Stimulated activated CD8-positive, alpha-beta memory T cell treated with anti-CD3 and anti-CD28 coated beads, Interleukin-12 subunit alpha, Interleukin-12 subunit beta, amount 100 ng/mL, for 1 hour (primary cell): ENCODE data around the gene KCNQ5.

Experiments used
- DNase-seq: peaks from one replicate; pipeline ENCODE4 v3.0.0-alpha.2; 2020; ENCODE audit warnings: low read depth

The KCNQ5 gene

GRCh38 chr6:73000460-73000859, 378.6 kb downstream of the KCNQ5 start:
- DNase-seq: no peak

- DNase-seq: no peak
These were observed 380.7 kb downstream of the KCNQ5 start for GRCh38 chr6:73002588-73002987.

GRCh38 chr6:73003302-73003701, 381.4 kb downstream of the KCNQ5 start:
- DNase-seq: no peak

DNA sequence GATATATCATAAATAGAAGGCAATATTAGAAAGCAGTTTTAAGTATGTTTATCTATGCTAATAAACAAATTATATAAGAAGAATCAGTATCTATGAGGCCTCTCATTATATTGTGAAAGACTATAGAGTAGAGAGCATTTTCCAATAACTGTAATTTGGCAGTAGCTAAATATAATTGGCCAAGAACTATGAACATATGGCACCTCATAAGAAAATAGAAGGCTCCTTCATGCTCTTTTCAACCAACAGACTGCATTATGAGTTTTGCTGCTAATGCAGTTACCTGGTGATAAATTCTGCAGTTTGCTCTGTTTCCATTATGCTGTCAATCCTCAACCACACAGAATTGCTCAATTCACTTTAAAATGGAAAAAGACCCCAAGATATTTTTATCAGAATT, 382.4 kb downstream of the KCNQ5 start:
- no peak for DNase-seq

DNA sequence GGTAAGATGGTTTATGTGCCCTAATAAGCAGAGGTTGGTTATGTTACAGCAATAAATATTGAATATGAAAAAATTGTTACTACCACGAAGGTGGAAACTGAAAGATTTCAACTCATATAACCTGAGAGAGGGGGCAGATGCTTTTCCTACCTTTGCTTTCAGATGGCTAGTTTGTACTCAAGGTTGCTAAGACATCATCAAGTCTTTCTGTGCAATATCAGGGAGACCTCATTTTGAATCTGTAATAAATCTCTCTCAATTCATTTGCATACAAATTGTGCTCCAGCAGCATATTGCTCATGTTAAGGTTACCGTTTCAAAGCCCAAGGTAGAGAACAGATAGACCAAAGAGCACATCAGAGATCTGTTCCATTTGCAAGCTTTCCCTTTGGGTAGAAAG, 383.0 kb downstream of the KCNQ5 start:
- no peak for DNase-seq

GRCh38 chr6:73006146-73006545, 384.3 kb downstream of the KCNQ5 start:
- DNase-seq: no peak

DNA sequence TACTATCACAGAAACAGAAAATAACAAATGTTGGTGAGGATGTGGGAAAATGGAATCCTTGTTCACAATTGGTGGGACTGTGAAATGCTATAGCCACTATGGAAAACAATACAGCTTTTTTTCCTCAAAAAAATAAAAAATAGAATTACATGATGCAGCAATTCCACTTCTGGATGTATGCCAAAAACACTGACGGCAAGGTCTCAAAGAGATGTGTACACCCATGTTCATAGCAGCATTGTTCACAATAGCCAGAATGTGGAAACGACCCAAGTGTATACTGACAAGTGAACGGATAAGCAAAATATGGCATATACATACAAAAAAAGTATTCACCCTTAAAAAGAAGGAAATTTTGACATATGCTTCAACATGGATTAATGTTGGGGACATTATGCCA, 390.1 kb downstream of the KCNQ5 start:
- no peak for DNase-seq

- DNase-seq: no peak
These were observed 395.6 kb downstream of the KCNQ5 start for GRCh38 chr6:73017476-73017875.

DNA sequence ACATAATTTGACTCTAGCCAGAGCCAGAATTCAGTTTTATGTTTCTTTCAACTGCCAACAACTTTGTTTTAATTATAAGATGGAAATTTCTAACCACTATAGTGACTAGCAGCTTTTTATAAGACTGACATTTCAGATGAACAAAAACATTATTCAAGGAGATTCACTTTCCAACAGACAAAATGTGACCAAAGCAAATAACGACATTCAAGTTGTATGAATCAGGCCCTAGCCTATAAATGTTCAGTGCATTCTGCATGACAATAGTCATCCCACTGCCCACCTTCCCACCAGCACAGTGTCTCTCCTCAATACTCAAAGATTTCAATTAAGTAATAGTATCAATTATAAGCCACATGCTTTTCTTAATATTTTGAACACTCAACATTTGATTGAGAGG, 402.7 kb downstream of the KCNQ5 start:
- DNase-seq: no peak

DNA sequence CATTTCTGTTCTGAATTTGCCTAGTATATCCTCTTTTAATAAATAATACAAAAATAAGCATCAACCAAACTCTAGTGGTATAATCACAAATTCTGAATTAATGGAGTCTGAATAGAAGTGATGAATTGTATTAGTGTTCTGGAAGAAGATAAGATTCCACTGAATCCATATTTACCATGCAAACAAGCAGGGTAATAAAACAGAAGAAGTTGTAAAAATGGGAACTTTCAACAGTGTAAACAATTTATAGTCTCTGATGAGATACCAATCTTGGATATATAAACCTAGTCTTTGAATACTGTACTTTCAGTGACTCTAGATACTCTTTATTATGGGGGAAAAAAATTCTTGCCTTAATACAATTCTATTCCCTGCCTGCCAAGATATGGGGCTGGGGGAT, 405.8 kb downstream of the KCNQ5 start:
- no peak for DNase-seq

DNA sequence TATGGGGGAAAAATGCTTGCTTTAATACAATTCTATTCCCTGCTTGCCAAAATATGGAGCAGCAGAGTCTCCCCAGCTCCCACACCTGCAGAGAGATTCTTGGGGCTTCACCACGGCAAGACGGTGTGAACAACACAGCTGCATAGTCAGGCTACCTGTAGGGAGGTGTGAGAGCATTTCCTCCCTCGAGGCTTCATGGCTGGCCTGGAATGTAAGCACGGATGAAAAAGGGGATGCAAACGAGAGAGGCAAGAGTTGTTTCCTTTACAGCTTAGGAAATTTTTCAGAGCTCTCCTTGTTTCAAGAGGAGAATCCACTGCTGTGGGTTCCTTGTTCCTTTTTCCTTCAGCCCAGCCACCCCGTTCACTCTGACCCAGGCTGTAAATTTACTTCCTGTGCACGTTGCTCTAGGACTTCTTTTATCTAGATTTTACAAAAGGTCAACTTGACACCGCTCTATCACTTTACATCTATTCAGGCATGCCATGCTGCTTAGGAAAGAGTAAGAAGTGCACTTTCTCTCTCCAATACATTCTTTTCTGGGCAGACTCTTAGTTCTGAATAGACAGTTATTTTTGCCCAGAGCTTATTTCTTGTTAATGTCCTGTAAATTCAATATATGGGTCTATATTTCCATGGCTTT, 406.4 kb downstream of the KCNQ5 start:
- DNase-seq: no peak

- no peak for DNase-seq
These were observed 407.1 kb downstream of the KCNQ5 start for GRCh38 chr6:73028893-73029450.

DNA sequence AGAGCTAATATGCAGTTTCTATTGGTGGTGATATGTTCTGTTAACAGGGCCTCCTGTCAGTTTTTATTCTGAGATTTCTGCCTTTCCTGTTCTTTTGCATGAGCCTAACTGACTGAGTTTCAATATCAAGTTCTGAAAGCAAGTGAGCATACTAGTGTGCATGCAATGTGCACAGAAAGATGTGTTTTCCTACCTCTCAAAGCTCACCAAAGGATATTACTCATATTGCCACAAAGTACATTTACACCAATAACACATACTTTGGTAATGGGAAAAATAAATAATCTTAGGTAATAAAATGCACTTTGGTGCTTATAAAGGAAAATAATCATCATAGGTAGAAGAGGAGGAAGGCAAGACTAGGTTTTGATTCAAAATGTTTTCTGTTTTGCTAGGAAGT, 408.4 kb downstream of the KCNQ5 start:
- no peak for DNase-seq

- no peak for DNase-seq
These were observed 409.2 kb downstream of the KCNQ5 start for GRCh38 chr6:73030791-73031782.

DNA sequence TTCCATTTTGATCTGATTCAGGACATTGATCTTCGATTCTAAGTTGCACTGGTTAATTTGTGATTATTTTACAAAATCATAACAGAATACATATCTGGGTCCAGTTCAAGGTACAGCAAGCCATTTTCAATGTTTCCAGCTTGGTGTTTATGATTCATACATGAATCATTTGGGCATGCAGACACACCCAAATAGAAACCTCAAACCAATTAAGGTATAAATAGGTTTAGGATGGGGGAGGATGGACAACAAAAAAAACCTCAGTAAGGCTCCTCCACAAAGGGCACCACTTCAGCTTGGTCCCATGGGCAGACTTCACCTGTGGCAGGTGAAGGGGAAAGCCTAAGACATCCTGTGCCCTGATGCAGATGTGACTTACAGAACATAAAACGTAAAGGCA, 410.7 kb downstream of the KCNQ5 start:
- no peak for DNase-seq

DNA sequence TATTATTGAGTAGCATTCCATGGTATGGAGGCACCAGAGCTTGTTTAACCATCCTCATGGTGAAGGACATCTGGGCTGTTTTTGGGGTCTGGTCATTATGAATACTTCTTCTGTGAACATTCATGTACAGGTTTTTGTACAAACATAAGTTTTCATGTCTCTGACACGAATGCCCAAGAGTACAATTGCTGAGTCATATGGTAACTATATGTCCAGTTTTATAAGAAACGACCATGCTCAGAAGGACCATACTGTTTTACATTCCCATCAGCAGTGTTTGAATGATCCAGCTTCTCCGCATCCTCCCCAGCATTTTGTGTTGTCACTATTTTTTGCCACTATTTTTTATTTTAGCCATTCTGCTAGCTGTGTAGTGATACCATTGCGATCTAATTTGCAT, 414.8 kb downstream of the KCNQ5 start:
- no peak for DNase-seq

- no peak for DNase-seq
These were observed 419.2 kb downstream of the KCNQ5 start for GRCh38 chr6:73041051-73041450.

- DNase-seq: no peak
These were observed 421.0 kb downstream of the KCNQ5 start for GRCh38 chr6:73042892-73043291.

- no peak for DNase-seq
These were observed 421.6 kb downstream of the KCNQ5 start for GRCh38 chr6:73043446-73043845.

DNA sequence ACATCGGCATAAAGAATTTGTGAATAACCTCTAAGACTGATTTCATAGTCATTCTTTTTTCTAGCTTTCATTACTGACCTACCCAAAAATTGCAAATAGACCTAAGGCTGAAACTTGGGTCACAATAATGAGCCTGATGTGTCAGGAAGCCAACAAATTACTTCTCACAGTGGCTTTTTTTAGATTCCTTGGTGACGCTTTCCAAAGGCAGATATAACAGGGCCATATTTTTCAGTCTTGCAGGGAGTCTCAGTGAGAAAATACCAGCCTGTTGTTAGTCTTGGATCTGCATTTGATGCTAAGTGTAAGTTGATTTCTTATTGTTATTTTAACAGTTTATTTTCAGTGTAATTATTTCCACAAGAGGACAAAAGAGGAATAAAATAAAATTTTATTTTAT, 423.7 kb downstream of the KCNQ5 start:
- DNase-seq: no peak

DNA sequence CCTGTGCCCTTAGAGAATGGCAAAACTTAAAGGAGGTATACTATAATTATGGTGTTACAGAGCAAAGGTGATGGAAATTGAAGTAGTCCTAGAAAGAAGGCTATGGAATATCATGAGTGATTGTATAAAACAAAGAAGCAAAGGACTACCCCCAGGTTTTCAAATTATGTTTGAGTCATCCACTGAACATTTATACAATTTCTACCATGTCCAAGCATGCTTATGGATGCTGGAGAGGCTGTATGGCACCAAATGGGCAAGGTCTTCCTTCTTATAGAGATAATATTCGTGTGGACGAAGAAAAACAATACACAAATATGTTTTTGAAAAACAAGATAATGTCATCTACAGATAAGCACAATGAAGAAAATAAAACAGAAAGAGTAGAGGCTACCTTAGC, 425.9 kb downstream of the KCNQ5 start:
- no peak for DNase-seq

GRCh38 chr6:73049971-73050594, 428.2 kb downstream of the KCNQ5 start:
- no peak for DNase-seq

GRCh38 chr6:73050706-73051105, 428.8 kb downstream of the KCNQ5 start:
- no peak for DNase-seq
